Raji (cell line): ENCODE measurements around the gene PTPRB.

Experiments used
- POLR2A ChIP-seq: IDR thresholded peaks from 2 replicates; pipeline ENCODE4 v1.6.1; 2011; ENCODE audit warnings: low read depth, low read length, control low read depth; ENCODE audit not compliant: insufficient read depth

PTPRB gene

DNA sequence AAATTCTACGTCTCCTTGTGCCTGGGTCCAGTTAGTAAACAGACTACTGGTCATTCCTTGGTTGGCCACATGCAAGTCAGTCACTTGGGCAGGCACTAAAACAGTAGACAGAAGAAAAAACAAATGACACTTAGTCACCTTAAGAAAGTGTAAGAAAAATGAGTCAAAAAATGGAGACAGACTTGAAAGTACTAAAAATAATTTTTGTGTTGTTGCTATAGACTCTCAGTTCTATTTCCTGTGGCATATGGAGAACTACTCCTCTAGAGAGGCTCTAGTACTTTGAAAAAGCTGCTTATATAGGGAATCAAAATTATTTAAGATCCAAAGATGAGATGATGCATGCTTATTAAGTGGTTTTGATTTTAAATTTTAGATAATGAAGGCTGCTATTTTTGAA, 56.0 kb downstream of the PTPRB start:
- TF ChIP-seq POLR2A = no peak

DNA sequence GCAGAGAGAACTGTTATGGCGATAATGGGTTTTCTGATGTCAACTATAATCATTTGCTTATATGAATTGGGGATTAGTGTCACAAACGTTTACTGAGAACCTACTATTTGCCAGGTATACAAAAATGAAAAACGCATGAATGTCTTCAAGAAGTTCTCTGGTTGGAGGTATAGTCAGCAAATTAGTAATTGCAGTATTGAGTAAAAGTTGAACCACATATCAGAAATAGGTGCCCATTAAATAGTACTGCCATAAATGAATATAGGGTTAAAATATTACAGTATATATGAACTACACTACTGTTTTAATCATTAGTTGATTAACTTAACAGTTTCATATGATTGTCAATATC, 60.0 kb downstream of the PTPRB start:
- no peak for TF ChIP-seq POLR2A

DNA sequence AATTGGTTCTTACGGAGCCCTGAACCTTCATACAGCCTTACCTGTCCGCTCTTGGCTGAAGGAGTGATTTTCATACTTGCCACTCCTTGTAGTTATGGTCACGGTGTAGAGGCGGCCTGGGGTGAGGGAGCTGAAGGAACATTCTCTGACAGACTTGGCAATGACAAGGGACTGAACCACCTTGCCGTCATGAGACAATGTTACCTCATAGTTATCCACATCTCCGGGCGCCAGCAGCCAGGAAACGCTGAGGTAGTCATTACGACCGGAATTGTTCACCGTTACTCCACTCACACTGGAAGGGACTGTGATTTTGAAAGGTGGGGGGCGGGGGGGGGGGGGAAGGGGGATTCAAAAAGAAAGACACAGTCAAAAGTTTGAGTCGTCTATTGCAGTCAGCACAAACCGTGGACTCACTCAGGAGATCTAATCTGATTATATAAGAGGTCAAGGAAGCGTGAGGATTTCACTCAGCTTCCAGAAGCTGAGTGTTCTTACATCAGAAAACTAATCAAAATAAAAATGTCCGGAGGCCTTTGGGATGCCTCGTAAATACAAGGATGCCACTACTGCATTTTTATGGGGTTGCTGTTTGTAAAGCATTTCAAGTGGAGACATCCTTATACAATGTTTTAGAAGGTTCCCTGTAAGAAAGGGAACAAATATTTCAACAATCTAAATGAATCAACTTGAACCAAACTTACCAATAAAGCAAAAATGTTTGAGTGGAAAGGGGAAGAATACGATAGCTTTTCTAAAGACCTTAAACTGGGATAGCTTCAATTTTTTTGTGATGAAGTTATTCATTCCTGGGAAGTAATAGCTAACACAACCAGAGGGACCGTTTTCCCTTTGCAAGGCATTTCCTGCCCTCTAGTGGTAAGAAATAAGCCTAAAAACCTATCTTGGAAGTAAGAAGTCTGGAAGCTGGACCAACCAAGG, 60.6 kb downstream of the PTPRB start:
- no peak for TF ChIP-seq POLR2A

DNA sequence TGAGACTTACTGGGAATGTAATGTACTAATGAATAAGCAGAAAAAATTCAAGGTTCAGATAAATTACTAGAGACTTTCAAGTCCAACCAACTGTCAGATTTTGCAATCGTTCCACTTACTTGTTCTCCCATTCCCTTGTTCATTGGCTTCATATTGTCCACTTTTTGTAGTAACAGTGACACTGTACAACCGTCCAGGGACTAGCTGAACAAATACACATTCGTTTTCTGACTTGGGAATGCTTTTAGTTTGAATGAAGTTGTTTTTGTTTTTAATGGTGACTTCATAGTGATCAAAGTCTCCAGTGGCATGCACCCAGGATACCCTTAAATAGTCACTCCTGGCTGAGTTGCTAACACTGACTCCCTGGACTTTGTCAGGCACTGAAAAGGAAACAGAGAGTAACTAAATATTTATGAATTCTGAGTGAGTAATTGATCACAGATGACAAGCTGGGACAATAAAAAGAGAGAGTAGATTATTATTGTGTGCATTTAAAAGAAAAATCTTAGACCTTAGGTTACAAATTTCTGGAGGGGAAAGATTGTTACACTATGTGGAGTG, 65.4 kb downstream of the PTPRB start:
- no peak for TF ChIP-seq POLR2A

DNA sequence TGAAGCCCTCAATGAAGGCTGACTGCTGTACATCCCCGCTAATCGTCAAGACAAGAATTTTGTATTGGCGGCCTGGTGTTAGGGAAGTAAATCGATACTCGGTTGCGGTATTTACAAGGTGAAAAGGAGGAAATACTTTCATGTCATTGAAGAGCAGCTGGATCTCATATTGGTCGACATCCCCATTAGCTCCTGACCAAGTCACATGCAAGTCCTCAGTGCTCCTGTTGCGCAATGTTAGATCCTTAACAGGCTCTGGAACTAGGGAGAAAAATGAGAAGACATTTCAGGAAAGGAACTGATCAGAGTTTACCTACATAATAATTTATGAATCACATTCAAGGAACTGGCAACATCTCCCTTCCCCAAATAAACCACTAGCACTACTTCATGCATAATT, 66.2 kb downstream of the PTPRB start:
- no peak for TF ChIP-seq POLR2A

DNA sequence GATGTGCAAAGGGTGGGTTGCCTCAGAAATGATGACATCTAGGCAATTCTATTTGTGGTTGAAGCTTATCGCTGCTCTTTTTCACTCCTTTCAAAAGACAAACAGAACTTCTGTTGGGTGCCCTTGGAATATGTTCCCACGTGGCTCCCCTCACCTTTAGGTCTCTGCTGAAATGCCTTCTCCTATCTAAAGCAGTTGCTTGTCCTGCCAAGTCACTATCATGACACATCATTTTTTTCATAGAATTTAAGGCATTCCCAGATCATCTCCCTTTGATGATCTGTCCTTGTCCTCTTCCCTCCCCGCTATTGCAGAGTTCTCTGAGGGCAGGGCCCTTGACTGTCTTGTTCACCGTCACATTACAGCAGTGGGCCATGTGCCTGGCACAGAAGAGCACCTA, 75.7 kb downstream of the PTPRB start:
- TF ChIP-seq POLR2A = no peak

DNA sequence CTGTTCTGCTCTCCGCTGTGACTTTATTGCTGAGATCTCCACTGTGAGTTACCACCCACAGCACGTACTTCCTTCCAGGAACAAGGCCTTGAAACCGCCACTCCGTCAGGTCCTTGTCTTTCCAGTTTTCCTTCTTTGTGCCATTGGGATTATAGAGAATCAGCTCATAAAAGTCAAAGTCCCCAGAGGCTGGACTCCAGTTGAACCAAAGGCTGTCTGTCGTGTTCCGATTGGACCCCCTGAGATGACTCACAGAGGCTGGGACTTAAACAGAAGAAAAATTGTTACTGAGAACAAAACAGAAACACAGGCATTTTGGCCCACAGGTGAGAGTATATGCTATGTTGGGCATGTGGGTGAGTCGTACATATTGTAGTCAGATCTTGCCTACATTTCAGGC, 76.6 kb downstream of the PTPRB start:
- no peak for TF ChIP-seq POLR2A

DNA sequence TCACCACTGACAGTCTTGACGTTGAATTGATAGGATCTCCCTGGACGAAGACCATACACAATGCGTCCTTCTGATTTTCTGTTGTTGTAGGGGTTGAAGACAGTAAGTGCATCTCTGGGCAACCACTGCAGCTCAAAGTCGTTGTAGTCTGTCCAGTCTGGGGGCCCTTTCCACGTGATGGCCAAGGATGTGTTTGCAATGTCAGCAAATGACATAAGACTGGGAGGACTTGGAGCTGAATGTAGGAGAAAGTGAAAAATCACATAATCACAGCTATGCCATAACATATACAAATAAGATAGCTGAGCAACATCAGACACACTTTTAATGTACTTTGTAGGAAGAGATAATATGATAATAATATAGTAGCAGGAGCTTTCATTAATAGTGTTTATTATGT, 77.8 kb downstream of the PTPRB start:
- no peak for TF ChIP-seq POLR2A

DNA sequence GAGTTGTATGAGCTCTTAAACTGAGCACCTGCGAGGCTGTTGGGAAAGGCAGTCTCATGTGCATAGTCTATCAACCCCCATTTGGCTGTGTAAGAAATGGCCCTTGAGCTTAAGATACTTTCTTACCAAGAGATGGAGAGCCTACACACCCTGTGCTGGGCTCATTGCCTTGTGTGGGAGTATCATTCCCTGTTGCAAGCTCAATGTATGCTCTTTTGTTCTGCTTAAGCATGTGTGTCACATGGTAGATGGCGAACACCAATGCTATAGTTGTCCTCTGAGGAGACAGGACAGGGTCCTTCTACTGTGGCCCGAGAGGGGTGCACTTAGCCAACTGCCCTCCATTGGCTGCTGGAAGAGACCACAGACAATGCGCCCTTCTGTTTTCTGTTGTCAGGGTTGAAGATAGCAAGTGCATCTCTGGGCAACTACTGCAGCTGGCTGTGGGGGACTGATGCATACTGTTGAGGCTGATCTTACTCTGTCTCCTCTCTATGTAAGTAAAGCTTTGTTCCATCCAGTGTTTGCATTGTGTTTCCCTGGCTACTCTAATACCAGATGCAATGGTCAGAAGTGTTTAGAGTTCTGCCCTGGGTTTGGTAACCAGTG, 79.5 kb downstream of the PTPRB start:
- no peak for TF ChIP-seq POLR2A

DNA sequence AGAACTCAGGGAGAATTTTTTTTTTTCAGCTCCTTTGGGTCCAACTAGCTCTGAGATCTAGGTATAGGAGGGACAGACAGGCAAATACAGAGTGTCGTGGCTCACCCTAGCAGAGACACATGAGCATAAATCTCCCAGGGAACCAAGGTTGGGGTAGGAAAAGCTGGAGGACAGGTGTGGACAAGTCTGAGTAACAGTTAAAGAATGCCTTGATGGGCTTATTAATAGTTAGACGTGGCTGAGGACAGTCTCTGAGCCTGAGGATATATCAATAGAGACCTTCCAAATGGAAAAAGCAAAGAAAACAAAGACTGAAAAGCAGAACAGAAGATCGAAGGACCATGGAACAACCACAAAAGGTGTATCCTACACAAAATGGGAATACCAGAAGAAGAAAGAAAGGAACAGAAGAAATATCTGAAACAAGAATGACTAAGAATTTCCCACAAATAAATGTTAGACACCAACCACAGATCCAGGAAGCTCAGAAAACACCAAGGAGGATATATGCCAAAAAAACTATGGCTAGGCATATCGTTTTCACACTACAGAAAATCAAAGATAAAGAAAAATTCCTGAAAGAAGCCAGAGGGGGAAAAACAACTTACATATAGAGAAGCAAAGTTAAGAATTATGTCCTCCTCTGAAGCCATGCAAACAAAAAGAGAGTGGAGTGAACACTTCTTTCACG, 80.9 kb downstream of the PTPRB start:
- no peak for TF ChIP-seq POLR2A

DNA sequence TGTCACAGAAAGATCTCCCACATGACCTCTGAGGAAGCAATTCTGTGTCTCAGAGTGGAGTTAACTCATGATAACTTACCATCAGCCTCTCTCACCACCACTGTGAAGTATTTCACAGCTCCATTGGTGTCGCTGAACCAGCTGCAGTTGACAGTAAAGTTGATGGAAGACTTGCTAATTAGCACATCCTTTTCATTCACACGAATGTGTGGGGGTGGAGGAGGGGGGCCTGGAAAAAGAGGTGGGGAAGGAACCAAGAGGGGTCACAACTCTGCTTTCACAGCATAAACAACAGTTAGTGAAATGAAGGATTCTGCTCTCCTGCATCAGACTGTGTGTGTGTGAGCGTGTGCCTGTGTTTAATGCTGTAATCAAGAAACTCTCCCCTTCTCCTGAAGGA, 82.1 kb downstream of the PTPRB start:
- TF ChIP-seq POLR2A = no peak

DNA sequence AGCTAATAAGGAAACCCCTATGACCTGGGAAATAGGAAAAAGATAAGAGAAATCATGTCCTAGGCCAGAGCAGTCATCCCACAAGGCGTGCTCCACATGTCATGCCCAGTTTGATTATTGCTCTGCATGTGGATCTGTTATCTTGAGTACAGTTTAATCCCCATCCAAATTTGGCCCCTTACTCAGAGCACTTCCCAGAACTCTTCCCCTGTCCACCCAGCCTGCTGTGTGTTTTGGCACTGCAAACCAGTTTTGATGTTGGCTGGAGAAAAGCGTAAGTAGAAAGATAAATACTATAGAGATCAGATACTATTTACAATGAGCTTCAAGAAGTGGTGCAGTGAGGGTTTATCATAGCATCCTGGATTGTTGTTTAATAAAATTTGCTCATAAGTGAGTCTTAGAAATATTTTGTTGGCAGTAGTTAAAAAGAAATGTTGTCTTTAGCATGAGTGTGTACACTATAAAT, 83.8 kb downstream of the PTPRB start:
- TF ChIP-seq POLR2A = no peak

DNA sequence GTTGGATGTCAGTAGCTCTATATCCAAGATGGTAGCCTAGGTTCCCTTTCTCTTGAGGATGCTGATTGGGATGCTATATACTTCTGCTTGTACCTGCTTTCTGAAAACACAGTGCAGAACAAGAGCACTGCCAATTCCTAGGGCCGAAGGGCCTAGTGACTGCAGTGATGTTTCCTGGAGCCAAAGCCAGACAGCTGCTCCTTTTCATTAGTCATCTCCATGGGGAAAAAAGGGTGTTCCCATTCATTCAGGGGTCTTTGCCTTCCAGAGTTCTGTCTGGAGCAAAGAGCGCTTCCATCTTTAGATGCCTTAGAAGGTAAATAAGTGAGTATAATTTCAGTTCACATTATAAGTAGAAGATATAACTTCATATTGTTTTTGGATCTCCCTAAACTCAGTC, 85.5 kb downstream of the PTPRB start:
- no peak for TF ChIP-seq POLR2A

DNA sequence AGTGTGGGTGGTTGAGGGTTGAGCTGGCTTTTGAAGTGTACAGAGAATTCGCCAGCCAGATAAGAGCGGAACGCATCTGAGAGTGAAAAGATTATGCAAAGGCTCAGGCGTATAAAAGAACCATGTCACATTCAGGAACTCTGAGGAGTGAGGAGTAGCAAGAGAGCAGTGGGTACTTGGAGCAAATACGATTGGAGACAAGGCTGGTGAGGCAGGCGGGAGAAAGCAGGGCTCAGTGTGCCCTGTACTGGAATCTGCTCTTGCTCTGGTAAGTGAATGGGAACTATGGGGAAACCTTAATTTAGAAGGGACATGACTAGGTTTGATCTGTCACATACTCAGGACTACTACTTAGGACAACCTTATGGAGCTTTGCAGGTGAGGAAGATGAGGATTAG, 87.0 kb downstream of the PTPRB start:
- no peak for TF ChIP-seq POLR2A

DNA sequence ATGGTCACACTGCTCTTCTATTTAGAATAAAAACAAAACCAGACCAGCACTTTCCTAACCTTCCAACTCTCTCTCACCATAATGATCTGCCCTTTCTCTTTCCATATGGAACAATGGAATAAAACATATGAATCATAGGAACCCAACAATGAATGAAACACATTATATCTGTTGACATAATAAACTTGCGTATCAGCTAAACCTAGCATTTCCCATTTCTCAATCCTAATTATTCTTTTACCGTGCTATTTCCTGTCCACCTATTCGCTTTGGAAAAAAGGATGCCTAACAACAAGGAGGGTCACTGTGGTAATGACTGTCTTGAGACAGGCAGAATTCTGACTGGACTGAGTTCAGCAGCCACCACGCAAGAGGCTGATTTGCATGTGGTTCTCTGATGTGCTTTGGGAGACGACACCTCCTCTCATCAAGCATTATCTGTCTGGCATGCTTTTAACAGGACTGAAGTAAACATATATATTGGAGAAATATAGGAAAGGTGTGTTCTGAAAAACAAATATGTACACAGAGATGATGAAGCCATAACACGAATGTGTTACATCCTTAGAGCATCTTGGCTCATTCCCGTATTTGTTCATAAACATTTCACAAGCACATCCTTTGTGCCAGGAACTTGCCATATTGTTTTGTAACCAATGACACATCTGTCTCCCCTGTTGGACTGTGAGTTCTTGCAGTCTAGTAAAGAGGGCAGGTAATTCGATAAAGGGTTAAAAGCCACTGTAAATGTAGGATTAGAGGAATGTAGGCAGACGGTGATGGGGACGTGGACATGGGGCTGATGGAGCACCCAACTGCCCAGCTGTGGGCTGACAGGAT, 87.7 kb downstream of the PTPRB start:
- TF ChIP-seq POLR2A = no peak
